OCI-LY1 (cell line): ENCODE results near the gene RENBP.

Experiments
- H2AFZ ChIP-seq: fragments of 200-600 bp; sonication (generic), shearing (Covaris generic); 2 replicates; pipeline ENCODE4 v1.6.0; 2014; ENCODE audit warnings: antibody characterized with exemption, mild to moderate bottlenecking, low read length
- H3F3A ChIP-seq: fragments of 200-600 bp; sonication (generic), shearing (Covaris generic); 2 replicates; pipeline ENCODE4 v1.6.0; 2014; ENCODE audit warnings: mild to moderate bottlenecking, antibody characterized with exemption, low read length, moderate library complexity; ENCODE audit not compliant: insufficient read depth
- H3K27ac ChIP-seq: fragments of 200-600 bp; sonication (generic); 2 replicates; pipeline ENCODE4 v1.5.1; 2014; ENCODE audit warnings: low read length, mixed run types, mild to moderate bottlenecking, low read depth; ENCODE audit not compliant: poor library complexity, severe bottlenecking
- H3K27me3 ChIP-seq: fragments of 200-600 bp; sonication (generic); 2 replicates; pipeline ENCODE4 v1.6.0; 2014; ENCODE audit warnings: antibody characterized with exemption, mild to moderate bottlenecking, low read length, moderate library complexity; ENCODE audit not compliant: insufficient read depth
- H3K36me3 ChIP-seq: fragments of 200-600 bp; sonication (generic); 2 replicates; pipeline ENCODE4 v1.6.1; 2014; ENCODE audit warnings: mild to moderate bottlenecking, antibody characterized with exemption, low read length, moderate library complexity, mixed read lengths; ENCODE audit not compliant: insufficient read depth
- H3K4me1 ChIP-seq: fragments of 200-600 bp; sonication (generic); 2 replicates; pipeline ENCODE4 v1.5.1; 2014; ENCODE audit warnings: mild to moderate bottlenecking, low read length, moderate library complexity; ENCODE audit not compliant: insufficient read depth, severe bottlenecking
- H3K4me2 ChIP-seq: fragments of 200-600 bp; sonication (generic), shearing (Covaris generic); 2 replicates; pipeline ENCODE4 v1.6.1; 2014; ENCODE audit warnings: low read length
- H3K4me3 ChIP-seq: fragments of 200-600 bp; sonication (generic); 2 replicates; pipeline ENCODE4 v1.5.1; 2014; ENCODE audit warnings: low read length, low read depth, mild to moderate bottlenecking, mixed read lengths; ENCODE audit not compliant: poor library complexity, severe bottlenecking
- H3K79me2 ChIP-seq: fragments of 200-600 bp; shearing (Covaris generic); 2 replicates; pipeline ENCODE4 v1.6.1; 2016; ENCODE audit warnings: mixed run types, low read length, mixed read lengths; ENCODE audit not compliant: insufficient read depth
- H3K9ac ChIP-seq: fragments of 200-600 bp; sonication (generic), shearing (Covaris generic); 2 replicates; pipeline ENCODE4 v1.6.1; 2014; ENCODE audit warnings: mild to moderate bottlenecking, low read length, mixed read lengths
- H3K9me2 ChIP-seq: fragments of 200-600 bp; sonication (generic), shearing (Covaris generic); 2 replicates; pipeline ENCODE4 v1.6.1; 2014; ENCODE audit warnings: low read depth, mild to moderate bottlenecking, low read length, mixed read lengths
- H3K9me3 ChIP-seq: fragments of 200-600 bp; shearing (Covaris generic); 2 replicates; pipeline ENCODE4 v1.6.1; 2014; ENCODE audit warnings: low read length, mixed read lengths
- H4K20me1 ChIP-seq: fragments of 200-600 bp; sonication (generic), shearing (Covaris generic); 2 replicates; pipeline ENCODE4 v1.6.0; 2016; ENCODE audit warnings: mild to moderate bottlenecking, low read length; ENCODE audit not compliant: insufficient read depth
- EZH2 ChIP-seq: fragments of 200-600 bp; sonication (generic), shearing (Covaris generic); IDR thresholded peaks from 2 replicates; pipeline ENCODE4 v1.8.0; 2017; ENCODE audit warnings: borderline replicate concordance, mixed run types, mild to moderate bottlenecking, antibody characterized with exemption, low read length, moderate library complexity, mixed read lengths
- TF ChIP-seq, protein P1 (sequence below): fragments of 200-600 bp; sonication (generic), shearing (Covaris generic); IDR thresholded peaks from 2 replicates; pipeline ENCODE4 v1.5.1; 2017; ENCODE audit warnings: mild to moderate bottlenecking, antibody characterized with exemption, low read length, moderate library complexity, mixed read lengths

Gene RENBP

DNA sequence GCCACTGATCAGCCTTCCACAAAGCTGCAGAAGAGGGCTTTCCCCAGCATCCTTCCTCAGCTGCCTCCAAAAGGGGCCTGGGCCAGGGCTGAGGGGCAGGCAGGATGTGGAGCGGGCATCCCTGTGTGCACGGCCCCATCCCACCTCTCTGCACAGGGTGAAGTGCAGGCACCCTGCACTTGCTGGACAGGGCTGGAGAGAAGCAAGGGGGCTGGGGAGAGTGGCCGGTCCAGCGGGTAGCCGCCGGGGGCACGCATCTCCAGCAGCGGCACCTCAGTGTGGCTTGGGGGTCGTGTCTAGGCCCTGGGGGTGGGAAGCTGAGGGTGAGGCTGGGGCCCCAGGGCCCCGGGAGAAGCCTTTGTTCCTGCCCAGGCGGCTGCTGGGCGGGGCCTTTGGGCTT, 37.0 kb downstream of the RENBP start:
- H3K27ac ChIP-seq: no peak overlapping the region
- no peaks in the 10 kb centered on the region for H3K27me3 ChIP-seq
- no peaks in the 10 kb centered on the region for H3F3A ChIP-seq
- H2AFZ ChIP-seq: no peak overlapping the region
- H3K9ac ChIP-seq: no peak overlapping the region
- H3K4me1 ChIP-seq: peaks cover 27% of the 10 kb centered on the region
- no peak for TF ChIP-seq EZH2
- TF ChIP-seq, protein P1, sequence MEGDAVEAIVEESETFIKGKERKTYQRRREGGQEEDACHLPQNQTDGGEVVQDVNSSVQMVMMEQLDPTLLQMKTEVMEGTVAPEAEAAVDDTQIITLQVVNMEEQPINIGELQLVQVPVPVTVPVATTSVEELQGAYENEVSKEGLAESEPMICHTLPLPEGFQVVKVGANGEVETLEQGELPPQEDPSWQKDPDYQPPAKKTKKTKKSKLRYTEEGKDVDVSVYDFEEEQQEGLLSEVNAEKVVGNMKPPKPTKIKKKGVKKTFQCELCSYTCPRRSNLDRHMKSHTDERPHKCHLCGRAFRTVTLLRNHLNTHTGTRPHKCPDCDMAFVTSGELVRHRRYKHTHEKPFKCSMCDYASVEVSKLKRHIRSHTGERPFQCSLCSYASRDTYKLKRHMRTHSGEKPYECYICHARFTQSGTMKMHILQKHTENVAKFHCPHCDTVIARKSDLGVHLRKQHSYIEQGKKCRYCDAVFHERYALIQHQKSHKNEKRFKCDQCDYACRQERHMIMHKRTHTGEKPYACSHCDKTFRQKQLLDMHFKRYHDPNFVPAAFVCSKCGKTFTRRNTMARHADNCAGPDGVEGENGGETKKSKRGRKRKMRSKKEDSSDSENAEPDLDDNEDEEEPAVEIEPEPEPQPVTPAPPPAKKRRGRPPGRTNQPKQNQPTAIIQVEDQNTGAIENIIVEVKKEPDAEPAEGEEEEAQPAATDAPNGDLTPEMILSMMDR: no peak
- no peaks in the 10 kb centered on the region for H4K20me1 ChIP-seq
- H3K9me2 ChIP-seq: no peaks in the 10 kb centered on the region
- peaks cover 11% of the 10 kb centered on the region; the same call in 1 of the 2 replicates for H3K36me3 ChIP-seq
- no peak overlapping the region for H3K4me3 ChIP-seq
- no peaks in the 10 kb centered on the region for H3K9me3 ChIP-seq
- H3K79me2 ChIP-seq: no peaks in the 10 kb centered on the region
- no peak overlapping the region for H3K4me2 ChIP-seq

DNA sequence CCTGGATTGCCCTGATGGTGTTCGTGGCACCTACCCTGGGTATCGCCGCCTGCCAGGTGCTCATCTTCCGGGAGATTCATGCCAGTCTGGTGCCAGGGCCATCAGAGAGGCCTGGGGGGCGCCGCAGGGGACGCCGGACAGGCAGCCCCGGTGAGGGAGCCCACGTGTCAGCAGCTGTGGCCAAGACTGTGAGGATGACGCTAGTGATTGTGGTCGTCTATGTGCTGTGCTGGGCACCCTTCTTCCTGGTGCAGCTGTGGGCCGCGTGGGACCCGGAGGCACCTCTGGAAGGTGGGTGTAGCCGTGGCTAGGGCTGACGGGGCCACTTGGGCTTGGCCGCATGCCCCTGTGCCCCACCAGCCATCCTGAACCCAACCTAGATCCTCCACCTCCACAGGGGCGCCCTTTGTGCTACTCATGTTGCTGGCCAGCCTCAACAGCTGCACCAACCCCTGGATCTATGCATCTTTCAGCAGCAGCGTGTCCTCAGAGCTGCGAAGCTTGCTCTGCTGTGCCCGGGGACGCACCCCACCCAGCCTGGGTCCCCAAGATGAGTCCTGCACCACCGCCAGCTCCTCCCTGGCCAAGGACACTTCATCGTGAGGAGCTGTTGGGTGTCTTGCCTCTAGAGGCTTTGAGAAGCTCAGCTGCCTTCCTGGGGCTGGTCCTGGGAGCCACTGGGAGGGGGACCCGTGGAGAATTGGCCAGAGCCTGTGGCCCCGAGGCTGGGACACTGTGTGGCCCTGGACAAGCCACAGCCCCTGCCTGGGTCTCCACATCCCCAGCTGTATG, 38.1 kb downstream of the RENBP start:
- no peaks in the 10 kb centered on the region for H3K9me2 ChIP-seq
- no peak for TF ChIP-seq EZH2
- TF ChIP-seq, protein P1: no peak
- H3K27me3 ChIP-seq: no peaks in the 10 kb centered on the region
- no peak overlapping the region for H3K4me2 ChIP-seq
- no peak overlapping the region for H3K9ac ChIP-seq
- H3K27ac ChIP-seq: no peak overlapping the region
- H3F3A ChIP-seq: no peaks in the 10 kb centered on the region
- H4K20me1 ChIP-seq: no peaks in the 10 kb centered on the region
- H2AFZ ChIP-seq: no peak overlapping the region
- H3K4me3 ChIP-seq: no peak overlapping the region
- no peaks in the 10 kb centered on the region for H3K9me3 ChIP-seq
- H3K36me3 ChIP-seq: peaks cover 8% of the 10 kb centered on the region; the same call in 1 of the 2 replicates
- H3K4me1 ChIP-seq: peaks cover 38% of the 10 kb centered on the region
- no peaks in the 10 kb centered on the region for H3K79me2 ChIP-seq

DNA sequence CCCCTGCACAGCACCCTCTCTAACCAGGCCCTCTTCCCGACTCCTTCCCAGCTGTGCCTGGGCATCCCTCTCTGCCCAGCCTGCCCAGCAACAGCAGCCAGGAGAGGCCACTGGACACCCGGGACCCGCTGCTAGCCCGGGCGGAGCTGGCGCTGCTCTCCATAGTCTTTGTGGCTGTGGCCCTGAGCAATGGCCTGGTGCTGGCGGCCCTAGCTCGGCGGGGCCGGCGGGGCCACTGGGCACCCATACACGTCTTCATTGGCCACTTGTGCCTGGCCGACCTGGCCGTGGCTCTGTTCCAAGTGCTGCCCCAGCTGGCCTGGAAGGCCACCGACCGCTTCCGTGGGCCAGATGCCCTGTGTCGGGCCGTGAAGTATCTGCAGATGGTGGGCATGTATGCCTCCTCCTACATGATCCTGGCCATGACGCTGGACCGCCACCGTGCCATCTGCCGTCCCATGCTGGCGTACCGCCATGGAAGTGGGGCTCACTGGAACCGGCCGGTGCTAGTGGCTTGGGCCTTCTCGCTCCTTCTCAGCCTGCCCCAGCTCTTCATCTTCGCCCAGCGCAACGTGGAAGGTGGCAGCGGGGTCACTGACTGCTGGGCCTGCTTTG, 38.9 kb downstream of the RENBP start:
- Histone ChIP-seq H3K9me3 (no peaks in the 10 kb centered on the region), H3K4me1 (peaks cover 45% of the 10 kb centered on the region), H4K20me1 (no peaks in the 10 kb centered on the region), H3K27ac (no peak overlapping the region), H3K9ac (no peak overlapping the region), H3K9me2 (no peaks in the 10 kb centered on the region), H3K79me2 (no peaks in the 10 kb centered on the region), H3K27me3 (no peaks in the 10 kb centered on the region), H3K4me3 (no peak overlapping the region), H3K4me2 (no peak overlapping the region), H2AFZ (no peak overlapping the region), H3K36me3 (peaks cover 5% of the 10 kb centered on the region; the same call in 1 of the 2 replicates), H3F3A (no peaks in the 10 kb centered on the region)
- no peak for TF ChIP-seq EZH2
- TF ChIP-seq, protein P1: no peak
